Activated CD4-positive, alpha-beta T cell treated with anti-CD3 and anti-CD28 coated beads, Interleukin-2, amount 50 U/mL, for 24 hours (primary cell): ENCODE data around the gene CLASP2.

Experiments
- DNase-seq, 2 donors: peaks; one replicate each; pipeline ENCODE4 v3.0.0-alpha.2; 2020; ENCODE audit warnings: low read depth in 1 of 2, low spot score in 1 of 2

Gene CLASP2

DNA sequence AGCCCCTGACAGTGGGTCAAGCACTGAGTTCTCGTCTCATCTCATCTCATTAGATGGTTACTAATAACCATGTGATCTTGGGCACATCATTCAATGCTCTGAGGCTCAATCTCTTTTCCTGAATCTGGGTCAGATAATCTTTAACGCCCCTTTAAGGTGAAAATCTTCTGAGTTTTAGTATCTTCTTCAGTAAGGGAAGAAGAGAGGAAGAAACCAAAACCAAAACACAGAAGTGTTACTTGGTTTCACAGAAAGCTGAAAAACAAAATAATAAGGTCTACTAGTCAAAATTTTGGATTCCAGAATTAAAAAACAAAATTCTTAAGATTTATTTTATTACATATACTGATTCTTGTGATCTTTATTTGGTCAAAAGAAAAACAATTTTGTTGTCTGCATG, 78.2 kb downstream of the CLASP2 start:
- no peak for DNase-seq

GRCh38 chr3:33637482-33637881, 80.6 kb downstream of the CLASP2 start:
- no peak for DNase-seq

DNA sequence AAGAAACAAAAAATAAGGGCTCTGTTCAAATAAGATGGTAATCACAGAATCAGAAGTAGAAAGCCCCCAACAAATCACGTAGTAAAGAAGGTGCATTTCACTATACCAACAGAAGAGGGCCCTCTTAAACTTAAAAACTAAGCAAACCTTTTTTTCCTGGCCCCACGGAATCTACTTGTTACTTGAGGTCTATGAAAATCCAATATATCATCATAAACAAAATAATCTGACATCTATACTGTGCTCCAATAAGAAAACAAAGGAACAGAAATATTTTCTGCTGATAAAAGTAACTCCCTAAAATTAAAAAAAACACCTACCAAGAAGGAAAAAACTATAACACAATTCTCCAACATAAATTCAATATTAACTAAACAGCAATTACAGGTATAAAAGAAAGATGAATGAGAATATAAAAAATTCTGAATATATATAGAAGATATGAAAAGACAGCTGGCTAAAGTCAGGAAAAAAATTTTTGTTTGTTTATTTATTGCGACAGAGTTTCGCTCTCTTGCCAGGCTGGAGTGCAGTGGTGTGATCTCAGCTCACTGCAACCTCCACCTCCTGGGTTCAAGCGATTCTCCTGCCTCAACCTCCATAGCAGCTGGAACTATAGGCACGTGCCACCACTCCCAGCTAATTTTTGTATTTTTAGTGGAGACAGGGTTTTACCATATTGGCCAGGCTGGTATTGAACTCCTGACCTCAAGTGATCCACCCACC, 81.8 kb downstream of the CLASP2 start:
- DNase-seq = no peak

DNA sequence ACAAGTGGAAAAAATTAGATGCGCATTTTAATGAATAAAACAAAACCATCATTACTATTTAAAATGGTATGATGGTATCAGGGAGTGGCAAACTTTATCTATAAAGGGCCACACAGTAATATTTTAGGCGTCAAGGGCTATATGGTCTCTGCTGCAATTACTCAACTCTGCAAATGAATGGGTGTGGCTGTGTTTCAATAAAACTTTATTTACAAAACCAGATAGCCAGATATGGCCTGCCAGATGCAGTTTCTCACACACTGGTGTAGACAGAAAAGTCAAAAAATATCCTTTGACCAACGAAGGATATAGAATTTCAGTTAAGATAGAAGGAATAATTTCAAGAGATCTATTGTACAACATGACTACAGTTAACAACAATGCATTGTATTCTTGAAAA, 83.8 kb downstream of the CLASP2 start:
- DNase-seq = no peak

- no peak for DNase-seq
Measured at GRCh38 chr3:33629219-33629618, 88.8 kb downstream of the CLASP2 start.

GRCh38 chr3:33624756-33625155, 93.3 kb downstream of the CLASP2 start:
- DNase-seq = no peak

DNA sequence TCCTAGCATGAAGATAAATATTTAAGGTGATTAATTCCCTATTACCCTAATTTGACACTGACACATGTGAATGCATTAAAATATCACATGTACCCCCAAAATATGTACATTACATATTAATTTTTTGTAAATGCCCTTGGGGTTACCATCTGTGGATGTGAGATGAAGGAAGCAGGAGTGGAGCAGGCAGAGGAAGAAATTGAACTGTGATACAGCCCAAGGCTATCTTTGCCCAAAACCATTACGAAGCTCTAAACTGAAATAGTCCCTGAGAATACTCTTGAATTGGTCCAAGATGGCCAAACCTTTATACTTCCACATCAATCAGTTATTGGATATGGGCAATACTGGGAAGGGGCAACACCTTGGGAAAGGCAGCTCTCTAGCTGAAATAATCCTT, 105.0 kb downstream of the CLASP2 start:
- DNase-seq = no peak

GRCh38 chr3:33612607-33613006, 105.4 kb downstream of the CLASP2 start:
- DNase-seq = no peak

- no peak for DNase-seq
Measured at GRCh38 chr3:33602829-33603228, 115.2 kb downstream of the CLASP2 start.

- no peak for DNase-seq
Measured at GRCh38 chr3:33597257-33597689, 120.8 kb downstream of the CLASP2 start.

DNA sequence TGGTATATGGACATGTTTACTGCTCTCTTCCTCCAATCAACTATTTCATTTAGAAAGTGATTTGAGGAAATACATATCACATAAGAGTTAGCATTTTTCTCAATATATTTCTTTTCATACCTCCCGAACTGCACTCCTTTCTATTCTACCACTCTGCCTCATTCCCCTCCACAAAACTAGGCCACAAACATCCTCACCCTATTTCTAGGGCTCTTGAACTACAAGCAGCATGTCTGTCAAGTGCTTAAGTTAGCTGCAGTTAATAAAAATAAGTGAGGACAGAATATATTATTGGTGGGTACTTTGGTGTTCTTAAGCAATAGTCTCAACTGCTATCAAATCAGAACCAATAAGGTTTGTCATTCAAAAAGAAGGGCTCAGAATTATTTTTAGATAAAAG, 125.1 kb downstream of the CLASP2 start:
- DNase-seq = no peak

DNA sequence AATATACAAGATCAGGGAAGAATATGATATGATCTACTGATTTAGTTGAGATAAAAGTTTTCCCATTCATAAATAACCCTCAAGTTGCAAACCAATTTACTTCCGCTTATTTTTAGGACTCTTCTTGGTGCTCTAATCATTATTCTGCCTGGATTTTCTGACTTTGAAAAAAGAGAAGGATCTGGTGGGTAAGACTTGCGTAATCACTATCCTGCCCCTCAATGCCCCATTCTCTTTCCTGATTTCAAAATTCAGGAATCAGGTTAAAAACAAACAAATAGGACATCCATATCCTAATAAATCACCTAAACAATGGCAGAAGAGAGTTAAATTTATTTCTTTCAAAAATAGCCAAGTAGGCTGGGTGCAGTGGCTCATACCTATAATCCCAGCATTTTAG, 127.5 kb downstream of the CLASP2 start:
- DNase-seq = no peak

DNA sequence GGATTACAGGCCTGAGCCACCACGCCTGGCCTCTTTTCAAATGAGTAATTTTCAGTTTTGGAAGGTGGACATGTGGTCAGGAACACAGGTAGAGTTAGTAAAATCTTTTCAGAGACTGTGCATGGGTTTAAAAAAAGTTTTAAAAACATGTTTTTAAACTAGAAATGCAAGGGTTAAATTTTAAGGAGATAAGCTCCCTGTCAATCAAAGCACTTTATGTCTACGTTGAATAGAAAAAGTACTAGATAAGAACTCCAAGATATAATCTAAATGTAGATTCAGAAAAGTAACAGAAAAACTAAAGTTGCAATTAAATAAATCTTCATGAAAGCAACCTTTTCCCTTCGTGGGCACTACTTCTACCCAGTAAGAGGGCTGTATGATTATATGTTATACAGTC, 131.7 kb downstream of the CLASP2 start:
- DNase-seq = no peak

DNA sequence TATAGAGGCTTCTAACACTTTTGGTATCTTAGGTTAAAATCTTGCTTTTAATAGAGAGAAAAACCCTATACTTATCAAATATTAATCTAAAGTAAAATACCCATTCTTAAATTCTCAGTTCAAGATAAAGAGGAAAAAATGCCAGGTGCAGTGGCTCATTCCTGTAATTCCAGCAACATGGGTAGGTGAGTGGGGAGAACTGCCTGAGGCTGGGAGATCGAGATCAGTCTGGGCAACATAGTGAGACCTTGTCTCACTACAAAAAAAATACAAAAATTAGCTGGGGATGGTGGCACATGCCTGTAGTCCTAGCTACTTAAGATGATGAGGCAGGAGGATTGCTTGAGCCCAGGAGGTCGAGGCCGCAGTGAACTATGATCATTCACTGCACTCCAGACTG, 135.8 kb downstream of the CLASP2 start:
- no peak for DNase-seq

GRCh38 chr3:33581666-33582065, 136.4 kb downstream of the CLASP2 start:
- no peak for DNase-seq

DNA sequence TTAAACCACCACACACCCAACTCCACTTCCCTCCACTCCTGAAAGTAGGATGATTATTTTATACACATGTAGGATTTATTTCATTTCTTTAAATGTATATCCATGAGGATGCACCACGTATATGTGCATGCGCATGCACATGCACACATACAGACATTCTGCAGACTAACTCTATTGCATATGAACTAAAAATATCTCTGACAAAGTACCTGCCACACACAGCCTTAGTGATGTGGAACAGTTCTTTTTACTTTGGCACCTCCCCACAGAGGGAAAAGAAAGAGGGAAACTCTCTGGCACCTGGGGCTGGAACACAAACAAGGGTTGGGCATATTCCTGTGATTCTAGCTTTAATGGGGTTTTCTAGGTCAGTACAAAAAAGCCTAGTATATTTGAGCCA, 138.2 kb downstream of the CLASP2 start:
- no peak for DNase-seq

- no peak for DNase-seq
Measured at GRCh38 chr3:33579178-33579510, 138.9 kb downstream of the CLASP2 start.

DNA sequence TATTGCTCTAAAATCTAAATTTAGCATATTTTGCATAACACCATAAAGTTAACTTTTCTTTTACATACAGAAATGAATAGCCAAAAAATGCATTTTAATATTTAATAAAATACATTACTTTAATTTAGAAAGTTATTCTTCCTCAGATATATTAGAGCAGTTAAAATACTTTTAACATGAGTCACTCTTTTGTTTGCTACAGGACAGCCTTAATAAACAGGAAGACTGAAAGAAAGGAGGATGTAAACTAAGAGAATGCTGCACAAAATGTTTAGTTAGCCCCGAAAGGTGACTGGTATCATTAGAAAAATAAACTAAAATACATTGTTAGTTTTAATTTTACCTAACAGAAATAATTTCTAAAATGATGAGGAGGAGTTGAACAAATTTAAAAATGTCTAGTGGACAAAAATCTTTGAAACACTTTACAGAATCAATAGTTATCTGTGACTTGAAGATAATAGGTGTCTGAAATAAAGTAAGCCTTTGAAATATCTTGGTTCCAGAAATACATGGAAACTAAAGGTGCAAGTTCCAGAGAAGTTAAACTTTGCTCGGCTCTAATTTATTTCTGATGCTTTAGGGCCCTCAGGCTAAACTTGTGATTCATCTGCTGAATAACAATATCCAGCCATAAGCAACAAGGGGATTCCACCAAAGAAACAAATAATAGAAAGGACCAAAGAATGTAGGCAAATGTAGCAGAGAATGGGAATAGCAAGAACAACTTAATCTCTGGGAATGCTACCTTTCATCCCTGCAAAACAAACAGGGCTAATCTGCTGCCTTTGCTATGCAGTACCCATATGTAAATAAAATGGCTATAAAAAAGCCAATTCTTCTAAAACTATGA, 139.5 kb downstream of the CLASP2 start:
- DNase-seq = no peak

DNA sequence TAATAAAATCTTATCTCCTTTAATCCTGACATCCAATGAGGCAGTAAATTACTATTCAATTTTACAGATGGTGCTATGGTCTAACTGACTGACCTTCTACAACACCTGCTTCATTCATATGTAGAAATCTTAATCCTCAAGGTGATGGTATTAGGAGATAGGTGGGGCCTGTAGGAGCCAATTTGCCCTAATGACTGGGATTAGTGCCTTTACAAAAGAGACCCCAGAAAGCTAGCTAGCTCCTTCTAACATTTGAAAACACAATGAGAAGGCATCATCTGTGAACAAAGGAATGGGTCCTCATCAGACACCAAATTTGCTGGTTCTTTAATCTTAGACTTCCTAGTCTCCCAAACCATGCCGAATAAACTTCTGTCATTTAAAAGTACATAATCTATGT, 140.5 kb downstream of the CLASP2 start:
- no peak for DNase-seq

GRCh38 chr3:33577173-33577572, 140.9 kb downstream of the CLASP2 start:
- no peak for DNase-seq

- no peak for DNase-seq
Measured at GRCh38 chr3:33575311-33575710, 142.7 kb downstream of the CLASP2 start.

GRCh38 chr3:33557829-33558228, 160.2 kb downstream of the CLASP2 start:
- no peak for DNase-seq

GRCh38 chr3:33557279-33557678, 160.8 kb downstream of the CLASP2 start:
- DNase-seq = no peak
